ENCODE results near the gene PTPN9.

DNA sequence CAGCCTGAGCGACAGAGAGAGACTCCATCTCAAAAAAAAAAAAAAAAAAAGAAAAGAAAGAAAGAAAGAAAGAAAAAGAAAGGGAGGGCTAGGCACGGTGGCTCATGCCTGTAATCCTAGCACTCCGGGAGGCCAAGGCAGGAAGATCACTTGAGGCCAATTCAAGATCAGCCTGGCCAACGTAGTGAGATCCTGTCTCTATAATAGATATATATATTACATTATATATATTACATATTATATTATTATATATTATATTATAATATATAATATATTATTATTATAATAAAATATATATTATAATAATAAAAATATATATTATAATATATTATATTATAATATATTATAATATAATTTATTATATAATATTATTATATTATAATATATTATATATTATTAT lies 48.9 kb downstream of the PTPN9 start:
- TF ChIP-seq, protein P1, sequence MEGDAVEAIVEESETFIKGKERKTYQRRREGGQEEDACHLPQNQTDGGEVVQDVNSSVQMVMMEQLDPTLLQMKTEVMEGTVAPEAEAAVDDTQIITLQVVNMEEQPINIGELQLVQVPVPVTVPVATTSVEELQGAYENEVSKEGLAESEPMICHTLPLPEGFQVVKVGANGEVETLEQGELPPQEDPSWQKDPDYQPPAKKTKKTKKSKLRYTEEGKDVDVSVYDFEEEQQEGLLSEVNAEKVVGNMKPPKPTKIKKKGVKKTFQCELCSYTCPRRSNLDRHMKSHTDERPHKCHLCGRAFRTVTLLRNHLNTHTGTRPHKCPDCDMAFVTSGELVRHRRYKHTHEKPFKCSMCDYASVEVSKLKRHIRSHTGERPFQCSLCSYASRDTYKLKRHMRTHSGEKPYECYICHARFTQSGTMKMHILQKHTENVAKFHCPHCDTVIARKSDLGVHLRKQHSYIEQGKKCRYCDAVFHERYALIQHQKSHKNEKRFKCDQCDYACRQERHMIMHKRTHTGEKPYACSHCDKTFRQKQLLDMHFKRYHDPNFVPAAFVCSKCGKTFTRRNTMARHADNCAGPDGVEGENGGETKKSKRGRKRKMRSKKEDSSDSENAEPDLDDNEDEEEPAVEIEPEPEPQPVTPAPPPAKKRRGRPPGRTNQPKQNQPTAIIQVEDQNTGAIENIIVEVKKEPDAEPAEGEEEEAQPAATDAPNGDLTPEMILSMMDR (IDR thresholded peaks at IDR 0.05): no peak
- TF ChIP-seq POLR2A (IDR thresholded peaks at IDR 0.05): no peak

Measured in prostate gland (tissue), 2 donors.